ENCODE results near the gene PKIB. TPM values are rescaled to one million over a fixed set of nuclear protein-coding genes. Genes with fewer than 3 reads are reported as not detected.

The PKIB gene
- total and polyA plus RNA-seq, 2 of the 4 experiments (the other 2 are of a cell fraction) = 6.3 to 13.1 TPM

GRCh38 chr6:122614303-122614702 is 4.1 kb downstream of the PKIB start:
- intact Hi-C loops (cut with micrococcal nuclease) = no loop called here
- CTCF ChIA-PET = no interaction called here

More at GRCh38 chr6:122614303-122614702, 4.1 kb downstream of the PKIB start:
- Histone ChIP-seq H2BK20ac (ENCODE audit: low read depth, low read length) (no peak overlapping the region), H3K9me1 (ENCODE audit: insufficient read depth, low read length) (no peaks in the 10 kb centered on the region), H3K4me2 (ENCODE audit: low read depth, low read length) (no peak overlapping the region), H2BK5ac (ENCODE audit: low read depth, low read length, poor library complexity, severe bottlenecking) (no peak overlapping the region), H4K20me1 (ENCODE audit: insufficient read depth, low read length) (no peaks in the 10 kb centered on the region), H3K4me1 (ENCODE audit: control insufficient read depth, insufficient read depth, low read length) (peaks cover 7% of the 10 kb centered on the region; the same call in 1 of the 2 replicates), H4K5ac (ENCODE audit: low read depth, low read length) (no peak overlapping the region), H3K23ac (ENCODE audit: low read depth, low read length) (no peak overlapping the region), H3K9me3 (ENCODE audit: control insufficient read depth, insufficient read depth, low read length) (no peaks in the 10 kb centered on the region), H2BK15ac (ENCODE audit: low read depth, low read length) (no peak overlapping the region), H3K9ac (ENCODE audit: low read depth, low read length) (no peak overlapping the region), H3K27ac (ENCODE audit: insufficient read depth, low read length) (no peak overlapping the region), H2BK120ac (ENCODE audit: low read depth, low read length) (no peak overlapping the region), H2AK9ac (replicated peaks; ENCODE audit: low read depth, low read length, poor library complexity) (no peak overlapping the region), H2AFZ (replicated peaks; ENCODE audit: low read length, poor library complexity) (no peak overlapping the region), H3K18ac (ENCODE audit: low read depth, low read length) (no peak overlapping the region), H3K4ac (ENCODE audit: low read depth, low read length) (no peak overlapping the region), H3K14ac (replicated peaks; ENCODE audit: low read depth, low read length) (no peak overlapping the region), H4K8ac (ENCODE audit: low read depth in 2 of 2, low read length in 2 of 2) (no peak overlapping the region), H3K27me3 (ENCODE audit: control insufficient read depth, insufficient read depth, low read length) (peaks cover 18% of the 10 kb centered on the region), H3K36me3 (ENCODE audit: control insufficient read depth, insufficient read depth, low read length) (no peaks in the 10 kb centered on the region), H2AK5ac (ENCODE audit: low read depth, low read length) (no peak overlapping the region), H4K91ac (ENCODE audit: insufficient read depth, low read depth, low read length) (no peak overlapping the region), H3K79me1 (ENCODE audit: low read depth in 1 of 2, low read length in 2 of 2) (no peaks in the 10 kb centered on the region), H3K56ac (ENCODE audit: extremely low read depth, insufficient read depth, low read length) (no peak overlapping the region), H3K4me3 (ENCODE audit: insufficient read depth, low read depth, low read length) (no peak overlapping the region)
- no peak for DNase-seq
- dilution Hi-C loops (cut with HindIII; ENCODE audit: low sequenced_read_pairs, unreplicated experiment) (no loop called here), in situ Hi-C loops (cut with MboI; ENCODE audit: low sequenced_read_pairs) (no loop called here)
- ATAC-seq (ENCODE audit: low read depth) = no peak
- 20% methylated on average over 1 of the region's 1 CpG; no CpG with 5 or more reads in 1 of the 2 experiments for WGBS, 2 experiments (ENCODE audit: extremely low coverage in 2 of 2, insufficient read length in 1 of 2)
- POLR2A ChIA-PET (ENCODE audit: unreplicated experiment) = no interaction called here
- TF ChIP-seq RCOR1 (IDR thresholded peaks at IDR 0.05; ENCODE audit: insufficient replicate concordance, low read length) = no peak
- TF ChIP-seq, protein P1, sequence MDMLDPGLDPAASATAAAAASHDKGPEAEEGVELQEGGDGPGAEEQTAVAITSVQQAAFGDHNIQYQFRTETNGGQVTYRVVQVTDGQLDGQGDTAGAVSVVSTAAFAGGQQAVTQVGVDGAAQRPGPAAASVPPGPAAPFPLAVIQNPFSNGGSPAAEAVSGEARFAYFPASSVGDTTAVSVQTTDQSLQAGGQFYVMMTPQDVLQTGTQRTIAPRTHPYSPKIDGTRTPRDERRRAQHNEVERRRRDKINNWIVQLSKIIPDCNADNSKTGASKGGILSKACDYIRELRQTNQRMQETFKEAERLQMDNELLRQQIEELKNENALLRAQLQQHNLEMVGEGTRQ (IDR thresholded peaks at IDR 0.05; ENCODE audit: low read depth, low read length) = no peak
- TF ChIP-seq RFX5 (IDR thresholded peaks at IDR 0.05; ENCODE audit: low read depth, low read length) = no peak
- no peak for TF ChIP-seq CHD1 (IDR thresholded peaks at IDR 0.05; ENCODE audit: low read depth, low read length)
- TF ChIP-seq RAD21 (IDR thresholded peaks at IDR 0.05; ENCODE audit: low read length) = no peak
- no TSS peak for BruUV-seq (replicated peaks)

Measured in IMR-90 (cell line).